ENCODE results near the gene GNG12.

The GNG12 gene

GRCh38 chr1:67755160-67755559 lies 78.1 kb downstream of the GNG12 start (continued):
- TF ChIP-seq CSRNP3 (CRISPR knock-in tag; IDR thresholded peaks at IDR 0.05) (no peak), ISL1 (CRISPR knock-in tag; IDR thresholded peaks at IDR 0.05) (no peak), GLIS3 (CRISPR knock-in tag; IDR thresholded peaks at IDR 0.05) (no peak), ESRRG (CRISPR knock-in tag; IDR thresholded peaks at IDR 0.05) (no peak), ZFP3 (CRISPR knock-in tag; IDR thresholded peaks at IDR 0.05) (no peak), ARNTL (CRISPR knock-in tag; IDR thresholded peaks at IDR 0.05; ENCODE audit: borderline replicate concordance, low read depth) (no peak), OSR1 (CRISPR knock-in tag; IDR thresholded peaks at IDR 0.05) (no peak), TOX (CRISPR knock-in tag; IDR thresholded peaks at IDR 0.05; ENCODE audit: borderline replicate concordance) (no peak), CSDC2 (CRISPR knock-in tag; IDR thresholded peaks at IDR 0.05) (no peak), PPARA (CRISPR knock-in tag; IDR thresholded peaks at IDR 0.05; ENCODE audit: borderline replicate concordance) (no peak)

GRCh38 chr1:67754526-67754920 lies 78.7 kb downstream of the GNG12 start:
- ATAC-seq, result no peak
- no peak for TF ChIP-seq ZFP30 (CRISPR knock-in tag; IDR thresholded peaks at IDR 0.05)
- TF ChIP-seq GLIS3 (CRISPR knock-in tag; IDR thresholded peaks at IDR 0.05), result no peak
- no peak for TF ChIP-seq POU6F1 (CRISPR knock-in tag; IDR thresholded peaks at IDR 0.05; ENCODE audit: borderline replicate concordance, low read depth)
- no peak for TF ChIP-seq TCF4 (CRISPR knock-in tag; IDR thresholded peaks at IDR 0.05; ENCODE audit: borderline replicate concordance)
- no peak for TF ChIP-seq CSDC2 (CRISPR knock-in tag; IDR thresholded peaks at IDR 0.05)
- TF ChIP-seq ARNTL (CRISPR knock-in tag; IDR thresholded peaks at IDR 0.05; ENCODE audit: borderline replicate concordance, low read depth), result no peak
- TF ChIP-seq PPARA (CRISPR knock-in tag; IDR thresholded peaks at IDR 0.05; ENCODE audit: borderline replicate concordance), result no peak
- TF ChIP-seq TSHZ2 (CRISPR knock-in tag; IDR thresholded peaks at IDR 0.05), result no peak
- no peak for TF ChIP-seq PATZ1 (CRISPR knock-in tag; IDR thresholded peaks at IDR 0.05; ENCODE audit: borderline replicate concordance)
- TF ChIP-seq RARB (CRISPR knock-in tag; IDR thresholded peaks at IDR 0.05), result no peak
- TF ChIP-seq ISL1 (CRISPR knock-in tag; IDR thresholded peaks at IDR 0.05), result no peak
- TF ChIP-seq ZNF565 (CRISPR knock-in tag; conservative IDR thresholded peaks at IDR 0.05; ENCODE audit: low read depth), result no peak
- TF ChIP-seq BACH2 (CRISPR knock-in tag; IDR thresholded peaks at IDR 0.05; ENCODE audit: borderline replicate concordance), result no peak
- TF ChIP-seq ESRRG (CRISPR knock-in tag; IDR thresholded peaks at IDR 0.05), result no peak
- TF ChIP-seq OSR1 (CRISPR knock-in tag; IDR thresholded peaks at IDR 0.05), result no peak
- no peak for TF ChIP-seq ZFP3 (CRISPR knock-in tag; IDR thresholded peaks at IDR 0.05)
- TF ChIP-seq ZNF70 (CRISPR knock-in tag; IDR thresholded peaks at IDR 0.05), result no peak
- TF ChIP-seq TOX (CRISPR knock-in tag; IDR thresholded peaks at IDR 0.05; ENCODE audit: borderline replicate concordance), result no peak
- no peak for TF ChIP-seq CREB5 (CRISPR knock-in tag; IDR thresholded peaks at IDR 0.05; ENCODE audit: low read depth)
- no peak for TF ChIP-seq CSRNP3 (CRISPR knock-in tag; IDR thresholded peaks at IDR 0.05)
